CMK (cell line): ENCODE measurements around the gene NDRG2.

ENCODE experiments used
- DNase-seq: peaks from one replicate; pipeline ENCODE4 v3.0.0-alpha.2; 2010; ENCODE audit warnings: low read depth

The NDRG2 gene

GRCh38 chr14:21024585-21025370 lies at the start of gene NDRG2:
Gene NDRG2 (minus strand): TSS chr14:21025061. CDS start chr14:21023315, 1,746 bp downstream.
- DNase-seq = peak; percentile 41

GRCh38 chr14:21073921-21074320 lies 49.1 kb upstream of the NDRG2 start:
- DNase-seq = no peak

- DNase-seq = no peak
These were observed 48.0 kb upstream of the NDRG2 start for GRCh38 chr14:21072781-21073339.

- DNase-seq = no peak
These were observed 47.2 kb upstream of the NDRG2 start for GRCh38 chr14:21072031-21072473.

GRCh38 chr14:21071225-21072030 lies 46.6 kb upstream of the NDRG2 start:
- DNase-seq = peak; percentile 80

- no peak for DNase-seq
These were observed 45.9 kb upstream of the NDRG2 start for GRCh38 chr14:21070610-21071224.

- DNase-seq = no peak
These were observed 45.3 kb upstream of the NDRG2 start, which contains the start of gene ARHGEF40 for GRCh38 chr14:21070083-21070609. Gene ARHGEF40 (plus strand): TSS chr14:21070304. CDS start chr14:21070397, 93 bp downstream.

- DNase-seq = no peak
These were observed 44.7 kb upstream of the NDRG2 start for GRCh38 chr14:21069388-21070082.

GRCh38 chr14:21068521-21069387 lies 43.9 kb upstream of the NDRG2 start:
- DNase-seq = no peak

- no peak for DNase-seq
These were observed 42.1 kb upstream of the NDRG2 start for GRCh38 chr14:21066882-21067502.

GRCh38 chr14:21063479-21063878 lies 38.6 kb upstream of the NDRG2 start:
- no peak for DNase-seq

- DNase-seq = no peak
These were observed 36.4 kb upstream of the NDRG2 start for GRCh38 chr14:21061347-21061668.

GRCh38 chr14:21060614-21061346 lies 35.9 kb upstream of the NDRG2 start:
- no peak for DNase-seq

- DNase-seq = no peak
These were observed 35.2 kb upstream of the NDRG2 start for GRCh38 chr14:21059842-21060613.

- DNase-seq = no peak
These were observed 34.0 kb upstream of the NDRG2 start for GRCh38 chr14:21058903-21059302.

GRCh38 chr14:21057803-21058675 lies 33.2 kb upstream of the NDRG2 start, which contains the start of gene RNASE8:
Gene RNASE8 (plus strand): TSS chr14:21057822. CDS start chr14:21057893, 71 bp downstream.
- no peak for DNase-seq

- no peak for DNase-seq
These were observed 31.8 kb upstream of the NDRG2 start for GRCh38 chr14:21056520-21057163.
